D721Med (cell line): ENCODE measurements around the gene FAM177A1.

Experiments used
- DNase-seq: peaks from one replicate; pipeline ENCODE4 v3.0.0; 2011; ENCODE audit warnings: low spot score; ENCODE audit not compliant: insufficient read length
- FAIRE-seq: peaks from 2 replicates; lab custom pipeline; 2011; peaks lifted over from hg19 to GRCh38; lab: Jason Lieb, UNC
- CTCF ChIP-seq: IDR thresholded peaks from 2 replicates; pipeline ENCODE4 v1.5.1; 2012; ENCODE audit warnings: mild to moderate bottlenecking, control low read depth; ENCODE audit not compliant: insufficient read depth; ENCODE audit errors: missing control alignments

Gene FAM177A1

GRCh38 chr14:35046048-35046750 lies at the start of gene FAM177A1:
FAM177A1 (plus strand) TSS chr14:35046272; CDS start chr14:35046464, 192 bp downstream.
- TF ChIP-seq CTCF, result no peak
- DNase-seq (peak; percentile 89), FAIRE-seq (no peak)

- FAIRE-seq (no peak), DNase-seq (no peak)
- TF ChIP-seq CTCF, result peak; percentile 4
These were observed 48.3 kb upstream of the FAM177A1 start for GRCh38 chr14:34997762-34998161.

GRCh38 chr14:34999500-34999899 lies 46.6 kb upstream of the FAM177A1 start:
- no peak for FAIRE-seq
- DNase-seq, result no peak
- no peak for TF ChIP-seq CTCF

- FAIRE-seq (no peak), DNase-seq (no peak)
- no peak for TF ChIP-seq CTCF
These were observed 44.5 kb upstream of the FAM177A1 start for GRCh38 chr14:35001621-35002020.

- FAIRE-seq (no peak), DNase-seq (no peak)
- TF ChIP-seq CTCF, result no peak
These were observed 41.2 kb upstream of the FAM177A1 start for GRCh38 chr14:35004839-35005238.

- FAIRE-seq (no peak), DNase-seq (no peak)
- TF ChIP-seq CTCF, result no peak
These were observed 29.5 kb upstream of the FAM177A1 start for GRCh38 chr14:35016568-35016967.

GRCh38 chr14:35020713-35021112 lies 25.4 kb upstream of the FAM177A1 start:
- DNase-seq (no peak), FAIRE-seq (no peak)
- TF ChIP-seq CTCF, result no peak
